Fibroblast of gingiva (primary cell): ENCODE data around the gene NDST3.

Source experiments
- DNase-seq: peaks from one replicate; pipeline ENCODE4 v3.0.0-alpha.2; 2011; ENCODE audit warnings: low read depth

The NDST3 gene

GRCh38 chr4:118081434-118081833, 47.1 kb downstream of the NDST3 start:
- DNase-seq = no peak

GRCh38 chr4:118082182-118082581, 47.9 kb downstream of the NDST3 start:
- DNase-seq = no peak

GRCh38 chr4:118085700-118086099, 51.4 kb downstream of the NDST3 start:
- DNase-seq = no peak

GRCh38 chr4:118086344-118086743, 52.1 kb downstream of the NDST3 start:
- DNase-seq = peak; percentile 42

- no peak for DNase-seq
These were observed 53.1 kb downstream of the NDST3 start for GRCh38 chr4:118087366-118087765.

- no peak for DNase-seq
These were observed 64.8 kb downstream of the NDST3 start for GRCh38 chr4:118099106-118099505.

GRCh38 chr4:118102195-118102594, 67.9 kb downstream of the NDST3 start:
- DNase-seq = no peak

- DNase-seq = no peak
These were observed 78.1 kb downstream of the NDST3 start for GRCh38 chr4:118112117-118113046.

- no peak for DNase-seq
These were observed 78.9 kb downstream of the NDST3 start for GRCh38 chr4:118113220-118113619.

- DNase-seq = no peak
These were observed 80.4 kb downstream of the NDST3 start for GRCh38 chr4:118114720-118115119.

- DNase-seq = no peak
These were observed 86.0 kb downstream of the NDST3 start for GRCh38 chr4:118120120-118120760.

GRCh38 chr4:118124997-118125396, 90.7 kb downstream of the NDST3 start:
- no peak for DNase-seq

- no peak for DNase-seq
These were observed 105.0 kb downstream of the NDST3 start for GRCh38 chr4:118139241-118139640.

GRCh38 chr4:118141240-118141639, 107.0 kb downstream of the NDST3 start:
- no peak for DNase-seq

GRCh38 chr4:118154649-118155048, 120.4 kb downstream of the NDST3 start:
- DNase-seq = peak; percentile 16

GRCh38 chr4:118155516-118155915, 121.2 kb downstream of the NDST3 start:
- DNase-seq = no peak

GRCh38 chr4:118158763-118159375, 124.6 kb downstream of the NDST3 start:
- no peak for DNase-seq

GRCh38 chr4:118167306-118167705, 133.0 kb downstream of the NDST3 start:
- no peak for DNase-seq

- DNase-seq = no peak
These were observed 137.1 kb downstream of the NDST3 start for GRCh38 chr4:118171381-118171780.

- peak; percentile 12 for DNase-seq
These were observed 138.8 kb downstream of the NDST3 start for GRCh38 chr4:118173126-118173525.

GRCh38 chr4:118173956-118174725, 139.9 kb downstream of the NDST3 start:
- peak; percentile 86 for DNase-seq

- DNase-seq = no peak
These were observed 141.2 kb downstream of the NDST3 start for GRCh38 chr4:118175506-118175905.
